Stimulated activated CD4-positive, alpha-beta T cell treated with anti-CD3 and anti-CD28 coated beads, Interleukin-12 subunit alpha, Interleukin-12 subunit beta, amount 100 ng/mL, for 4 hours (primary cell): ENCODE data around the gene KRTAP10-6.
"Not testable (repeated sequence)": the region's sequence is repeated elsewhere in the genome, so short reads cannot be mapped to it uniquely, and the experiment has no call there.

Source experiments
- DNase-seq: peaks from one replicate; pipeline ENCODE4 v3.0.0-alpha.2; 2020

KRTAP10-6 gene

DNA sequence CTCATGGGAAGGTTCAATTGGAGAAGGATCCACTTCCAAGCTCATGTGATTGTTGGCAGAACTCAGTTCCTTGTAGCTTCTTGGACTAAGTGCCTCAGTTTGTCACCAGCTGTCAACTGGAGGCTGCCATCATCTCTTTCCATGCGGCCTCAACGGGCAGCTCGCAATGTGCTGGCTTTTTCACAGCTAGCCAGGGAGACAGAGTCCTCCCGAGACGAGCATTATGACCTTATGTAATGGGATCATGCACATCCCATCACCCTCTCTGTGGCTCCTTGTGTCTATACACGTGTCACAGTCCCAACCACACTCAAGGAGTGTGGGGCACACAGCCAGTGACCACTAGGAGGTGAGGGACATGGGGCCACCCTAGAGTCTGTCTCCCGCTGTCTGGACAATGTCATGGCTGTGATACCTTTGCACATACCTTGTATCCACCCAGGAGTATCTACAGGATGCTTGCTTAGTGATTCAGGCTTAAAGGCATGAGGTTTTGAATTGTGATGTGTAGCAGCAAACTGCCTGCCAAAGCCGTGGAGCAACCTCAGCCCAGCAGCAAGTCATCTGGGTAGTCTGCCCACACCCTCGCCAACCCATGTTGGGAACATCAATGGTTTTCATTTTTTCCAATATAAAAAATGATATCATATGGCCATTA lies 3.9 kb upstream of the KRTAP10-6 start:
- DNase-seq: no peak

DNA sequence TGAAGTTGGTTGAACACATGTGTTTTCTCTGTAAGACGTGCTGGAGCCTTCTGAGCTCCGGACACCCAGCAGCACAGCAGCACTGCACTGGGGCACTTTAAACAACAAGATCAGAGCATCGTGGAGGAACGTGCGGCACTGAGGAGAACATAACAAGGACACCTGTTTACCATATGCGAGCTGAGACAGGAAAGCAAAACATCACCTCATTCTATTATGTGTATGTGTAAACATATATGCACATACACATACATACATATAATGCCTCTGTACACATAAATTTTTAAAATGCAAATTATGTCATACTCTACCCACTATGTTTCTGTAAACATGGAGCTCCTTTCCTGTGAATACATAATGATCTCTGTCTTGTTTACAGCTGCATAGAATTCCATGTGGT lies 3.2 kb upstream of the KRTAP10-6 start:
- no peak for DNase-seq

DNA sequence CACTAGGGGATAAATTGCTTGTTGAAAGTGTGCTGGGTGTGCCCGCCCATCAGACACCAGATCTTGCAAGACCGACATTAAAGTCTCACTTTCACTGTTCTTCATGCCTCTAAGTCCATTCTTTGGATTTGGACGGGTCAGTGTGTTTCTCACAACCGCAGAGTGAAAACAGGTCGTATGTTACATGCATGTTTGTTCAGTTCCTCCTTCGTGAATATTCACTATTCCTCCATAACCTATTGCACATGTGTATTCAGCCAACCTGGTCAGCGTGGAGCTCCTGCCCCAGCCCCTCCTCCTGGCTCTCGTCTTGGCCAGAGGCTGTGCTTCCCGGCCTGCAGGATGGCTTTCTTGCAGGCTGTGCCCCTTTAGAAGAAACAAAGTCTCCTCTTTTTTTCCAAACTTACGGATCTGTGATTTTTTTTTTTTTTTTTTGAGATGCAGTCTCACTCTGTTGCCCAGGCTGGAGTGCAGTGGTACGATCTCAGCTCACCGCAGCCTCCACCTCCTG lies 2.2 kb upstream of the KRTAP10-6 start:
- no peak for DNase-seq

DNA sequence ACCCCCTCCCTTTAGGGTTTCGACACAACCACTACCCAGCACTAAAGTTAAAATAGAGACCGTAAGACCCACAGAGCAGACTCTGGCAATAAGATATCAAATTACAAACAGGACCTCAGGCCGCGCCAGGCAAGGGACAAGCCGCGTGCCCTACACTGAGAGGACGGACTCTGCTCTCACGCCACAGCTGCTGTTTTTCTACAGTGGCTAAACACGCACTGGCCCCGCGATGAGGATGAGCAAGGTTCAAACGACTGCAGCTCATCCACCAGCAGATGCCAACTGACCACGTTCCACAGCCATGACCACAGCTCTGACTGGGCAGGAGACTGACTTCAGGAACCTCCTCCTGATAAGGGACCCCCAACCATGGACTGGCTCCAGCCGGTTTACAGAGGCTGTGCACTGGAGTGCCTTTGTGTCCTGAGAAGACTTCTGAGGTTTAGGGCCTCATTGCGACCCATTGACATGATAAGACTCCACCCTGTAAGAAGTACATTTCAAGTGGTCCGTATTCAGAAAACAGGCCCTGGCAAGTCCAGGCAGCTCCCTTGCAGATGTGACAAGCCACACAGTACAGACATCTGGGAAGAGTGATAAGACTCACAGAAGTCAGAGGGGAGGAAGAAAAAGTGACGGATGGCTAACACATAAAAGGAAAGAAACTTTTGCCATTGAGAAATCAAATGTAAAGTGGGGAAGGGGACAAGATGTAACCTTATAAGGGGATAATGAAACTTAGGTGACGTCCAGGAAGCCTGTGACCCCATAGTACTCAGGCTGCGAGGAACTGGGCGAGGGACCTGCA lies 1.5 kb upstream of the KRTAP10-6 start:
- no peak for DNase-seq

DNA sequence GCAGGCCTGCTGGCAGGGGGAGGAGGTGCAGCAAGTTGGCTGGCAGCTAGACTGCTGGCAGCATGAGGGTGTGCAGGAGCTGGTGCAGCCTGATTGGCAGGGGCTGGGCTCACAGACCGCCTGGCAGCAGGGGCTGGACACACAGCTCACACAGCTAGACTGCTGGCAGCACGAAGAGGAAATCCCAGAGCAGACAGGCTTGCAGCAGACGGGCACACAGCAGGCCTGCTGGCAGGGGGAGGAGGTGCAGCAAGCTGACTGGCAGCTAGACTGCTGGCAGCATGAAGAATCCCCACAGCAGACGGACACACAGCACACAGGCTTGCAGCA lies 539 bp downstream of the KRTAP10-6 start:
- not testable (repeated sequence) for DNase-seq

DNA sequence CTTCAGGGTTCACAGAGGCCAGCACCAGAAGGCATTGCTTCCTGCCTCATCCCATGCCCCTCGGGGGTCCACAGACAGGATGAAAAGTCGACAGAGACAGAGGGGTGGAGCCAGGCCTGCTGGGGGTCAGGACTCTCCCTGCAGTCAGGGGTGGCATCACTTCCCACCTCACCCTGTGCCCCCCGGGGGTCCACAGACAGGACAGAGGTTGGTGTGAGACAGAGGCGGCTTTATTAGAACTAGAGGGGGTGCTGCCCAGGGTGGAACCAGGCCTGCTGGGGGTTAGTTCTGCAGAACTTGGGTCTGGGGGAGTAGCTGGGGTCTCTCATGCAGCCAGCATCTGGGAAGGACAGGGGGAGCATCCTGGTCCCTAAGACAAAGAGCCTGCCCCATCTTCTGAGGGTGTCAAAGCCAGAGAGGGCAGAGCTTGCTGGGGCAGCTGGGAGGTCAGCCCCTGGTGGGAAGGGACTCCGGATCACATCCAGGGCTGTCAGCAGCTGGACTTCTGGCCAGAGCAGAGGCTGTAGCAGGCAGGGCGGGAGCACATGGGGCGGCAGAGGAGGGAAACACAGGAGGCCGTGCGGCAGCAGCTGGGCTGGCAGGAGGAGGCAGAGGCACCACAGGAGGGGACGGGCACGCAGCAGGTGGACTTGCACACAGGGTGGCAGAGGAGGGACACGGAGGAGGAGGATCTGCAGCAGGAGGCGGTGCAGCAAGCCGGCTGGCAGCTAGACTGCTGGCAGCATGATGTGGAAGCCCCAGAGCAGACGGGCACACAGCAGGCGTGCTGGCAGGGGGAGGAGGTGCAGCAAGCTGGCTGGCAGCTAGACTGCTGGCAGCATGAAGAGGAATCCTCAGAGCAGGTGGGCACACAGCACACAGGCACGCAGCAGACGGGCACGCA lies 1.2 kb downstream of the KRTAP10-6 start:
- DNase-seq: not testable (repeated sequence)

DNA sequence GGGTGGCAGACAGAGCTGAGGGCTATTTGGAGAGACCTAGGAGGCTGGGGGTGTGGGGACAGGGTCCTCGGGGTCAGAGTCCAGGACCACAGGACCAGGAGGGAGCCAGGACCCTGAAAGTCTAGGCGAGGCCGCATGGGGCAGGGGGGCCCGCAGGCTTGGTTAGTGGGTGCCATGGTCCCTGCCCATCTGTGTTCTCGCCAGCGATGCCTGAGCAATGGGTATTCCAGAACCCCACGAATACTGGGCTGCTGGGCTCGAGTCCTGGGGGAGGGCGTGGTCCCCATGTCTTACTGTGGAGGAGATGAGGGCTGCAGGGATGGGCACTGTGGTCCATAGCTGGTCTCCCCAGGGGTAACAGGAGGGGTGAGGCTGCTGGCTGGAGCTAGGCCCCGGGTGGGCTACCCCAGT lies 2.0 kb downstream of the KRTAP10-6 start:
- no peak for DNase-seq

DNA sequence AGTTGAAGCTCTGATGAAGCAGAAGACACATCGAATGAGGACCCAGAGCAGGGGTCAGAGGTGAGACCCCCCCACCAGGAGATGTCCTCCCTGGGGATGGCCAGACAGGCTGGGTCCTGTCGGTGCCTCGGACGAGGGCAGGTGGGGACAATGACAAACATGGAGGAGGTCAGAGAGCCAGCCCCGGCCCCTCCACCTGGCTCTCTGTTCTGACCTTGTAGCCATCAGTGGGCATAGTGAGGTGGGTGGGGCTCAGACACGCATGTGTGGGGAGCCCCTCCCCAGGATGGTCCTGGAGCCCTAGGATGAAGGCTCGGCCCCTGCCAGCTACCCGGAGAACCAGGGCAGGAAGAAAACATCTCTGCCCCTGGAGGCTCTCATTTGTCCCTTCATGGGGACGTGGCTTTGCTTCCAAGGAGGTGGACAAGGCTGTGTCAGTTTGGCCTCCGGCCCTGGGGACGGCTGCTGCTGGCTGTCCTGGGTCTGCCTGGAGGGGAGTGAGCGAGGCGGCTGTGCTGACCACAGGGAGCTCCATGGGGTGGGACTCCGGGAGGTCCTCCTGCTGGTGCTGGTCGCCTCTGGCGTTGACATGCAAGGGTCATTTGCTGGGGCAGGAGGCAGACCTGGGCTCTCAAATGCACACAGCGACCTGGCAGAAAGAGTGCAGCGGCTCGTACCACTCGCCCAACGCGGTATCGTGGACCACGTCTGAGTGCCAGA lies 2.6 kb downstream of the KRTAP10-6 start:
- DNase-seq: no peak

DNA sequence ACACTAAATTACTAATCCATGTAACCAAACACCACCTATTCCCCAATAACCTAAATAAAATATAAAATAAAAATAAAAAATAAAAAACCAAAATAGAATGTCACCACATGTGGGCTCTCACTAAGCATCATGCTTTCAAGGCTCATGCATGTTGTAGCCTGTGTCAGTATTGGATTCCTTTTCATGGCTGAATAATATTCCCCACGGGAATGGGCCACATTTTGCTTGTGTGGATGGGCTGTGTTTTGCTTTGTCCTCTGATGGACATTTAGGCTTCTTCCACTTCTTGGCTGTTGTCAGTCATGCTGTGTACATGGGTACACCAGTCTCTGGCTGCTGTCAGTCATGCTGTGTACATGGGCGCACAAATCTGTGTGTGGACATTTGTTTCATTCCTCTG lies 3.2 kb downstream of the KRTAP10-6 start:
- DNase-seq: no peak

DNA sequence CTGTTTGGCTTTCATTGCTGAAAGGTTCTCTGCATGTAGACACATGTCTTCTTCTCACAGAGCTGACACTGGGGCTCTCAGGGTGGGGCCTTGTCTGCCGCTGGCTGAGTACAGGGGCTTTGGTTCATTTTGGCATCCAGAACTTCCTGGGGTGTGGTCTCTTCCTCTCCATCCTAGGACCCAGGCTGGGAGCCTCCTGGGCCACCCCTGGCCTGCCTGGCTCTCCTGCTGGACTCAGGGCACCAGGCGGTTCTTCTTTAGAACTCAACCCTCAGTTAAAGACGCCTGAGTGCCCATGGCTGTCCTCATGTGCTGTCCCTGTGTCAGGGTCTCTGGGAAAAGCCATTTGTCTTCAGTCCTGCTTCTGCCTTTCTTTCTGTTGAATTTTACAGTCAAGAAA lies 6.4 kb downstream of the KRTAP10-6 start:
- no peak for DNase-seq

DNA sequence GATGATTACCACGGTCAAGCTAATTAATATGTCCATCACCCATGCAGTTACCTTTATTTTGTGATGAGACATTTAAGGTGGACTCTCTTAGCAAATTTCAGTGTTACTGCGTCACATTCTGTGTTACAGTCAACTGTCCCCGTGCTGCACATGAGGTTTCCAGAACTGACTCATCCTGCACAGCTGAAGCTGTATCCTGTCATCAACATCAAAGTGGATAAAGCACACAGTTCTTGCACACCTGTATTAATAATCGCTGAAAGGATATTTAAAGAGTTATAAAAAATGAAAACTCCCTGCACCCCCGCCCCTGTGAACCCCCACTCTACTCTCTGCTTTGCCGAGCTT lies 8.5 kb downstream of the KRTAP10-6 start:
- DNase-seq: peak; percentile 7

DNA sequence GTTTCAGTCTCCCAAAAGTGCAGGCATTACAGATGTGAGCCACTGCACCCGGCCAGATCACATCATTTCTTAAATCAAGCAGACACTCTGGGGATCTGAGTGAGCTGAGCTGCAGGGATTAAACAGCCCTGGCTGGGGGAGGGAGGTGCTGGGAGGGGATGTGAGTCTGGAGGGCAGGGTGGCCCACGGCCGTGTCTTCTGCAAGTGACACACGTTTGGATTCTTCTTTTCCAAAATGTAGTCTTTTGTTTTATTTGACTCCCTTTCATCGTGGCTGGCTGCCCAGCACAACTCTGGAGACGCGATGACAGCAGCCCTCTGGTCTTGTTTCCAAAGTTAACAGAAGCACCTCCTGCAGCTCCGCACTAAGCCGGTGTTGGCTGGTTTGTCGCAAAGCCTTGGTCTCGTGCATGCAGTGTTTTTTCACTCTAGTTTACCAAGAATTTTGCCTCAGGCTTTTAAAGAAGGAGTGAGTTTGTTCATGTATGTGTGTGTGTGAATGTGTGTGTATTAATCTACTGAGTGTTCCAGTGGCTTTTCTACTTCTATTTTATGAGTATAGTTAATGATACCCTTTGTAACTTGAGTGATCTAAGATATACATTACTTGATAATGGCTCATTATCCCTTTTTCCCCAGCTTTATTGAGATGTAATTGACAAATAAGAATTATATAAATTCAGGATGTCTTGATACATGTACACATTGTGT lies 9.1 kb downstream of the KRTAP10-6 start:
- no peak for DNase-seq

DNA sequence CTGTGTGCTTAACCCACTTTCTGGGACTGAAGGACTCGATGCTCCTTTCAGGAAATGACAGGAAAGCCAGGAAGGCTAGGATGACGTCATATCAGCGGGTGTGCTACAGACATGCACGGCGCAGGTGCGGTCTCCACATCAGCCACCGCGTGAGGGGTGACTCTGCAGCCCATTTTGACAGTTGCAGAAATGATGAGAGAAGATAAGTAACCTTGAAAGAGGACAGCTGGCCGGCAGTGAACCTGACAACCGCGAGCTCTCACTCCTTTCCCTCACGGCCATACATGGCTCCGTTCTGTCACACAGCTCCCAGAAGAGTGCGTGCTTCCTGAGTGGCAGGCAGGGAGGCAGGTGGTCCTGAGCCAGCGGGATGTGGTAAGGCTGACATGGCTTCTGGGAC lies 10.2 kb downstream of the KRTAP10-6 start:
- DNase-seq: no peak

DNA sequence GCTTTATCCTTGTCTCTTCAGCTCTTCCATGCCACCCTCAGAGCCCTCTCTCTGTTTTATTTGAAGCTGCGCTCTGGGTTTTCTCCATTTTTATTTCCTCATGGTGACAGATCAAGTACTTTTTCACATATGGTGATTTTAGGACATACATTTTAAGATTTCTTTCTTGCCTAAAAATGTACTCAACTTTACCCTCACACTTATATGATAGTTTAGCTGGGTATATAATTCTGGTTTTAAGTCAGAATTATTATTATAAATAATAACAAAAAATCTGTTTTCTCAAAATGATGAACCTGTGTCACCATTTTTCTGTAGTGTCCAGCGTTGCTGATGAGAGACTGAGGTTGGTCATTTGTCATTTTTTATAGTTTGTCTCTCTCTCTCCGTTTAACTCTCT lies 11.1 kb downstream of the KRTAP10-6 start:
- no peak for DNase-seq

DNA sequence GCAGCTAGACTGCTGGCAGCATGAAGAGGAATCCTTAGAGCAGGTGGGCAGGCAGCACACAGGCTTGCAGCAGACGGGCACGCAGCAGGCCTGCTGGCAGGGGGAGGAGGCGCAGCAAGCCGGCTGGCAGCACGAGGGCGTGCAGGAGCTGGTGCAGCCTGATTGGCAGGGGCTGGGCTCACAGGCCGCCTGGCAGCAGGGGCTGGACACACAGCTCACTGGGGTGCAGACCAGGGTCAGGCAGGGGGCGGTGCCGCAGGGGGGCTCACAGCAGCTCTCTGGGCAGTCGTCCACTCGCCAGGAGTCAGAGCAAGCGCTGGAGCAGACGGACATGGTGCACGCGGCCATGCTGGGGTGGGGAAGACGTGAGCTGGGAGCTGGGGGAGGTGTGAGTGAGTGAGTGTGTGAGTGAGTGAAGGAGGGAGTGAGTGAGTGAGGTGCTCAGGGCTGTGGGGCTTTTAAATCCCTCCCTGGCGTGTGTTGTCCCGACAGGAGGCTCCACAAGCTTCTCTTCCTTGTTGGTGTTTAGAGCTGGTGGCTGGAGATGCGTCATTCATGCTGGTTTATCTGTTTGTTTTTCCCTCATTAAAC lies 12.0 kb downstream of the KRTAP10-6 start, which contains the start of gene KRTAP10-5:
KRTAP10-5 (minus strand) TSS at position 374 of the 591 bp plus-strand sequence; CDS start at position 348, 26 bp downstream.
- DNase-seq: not testable (repeated sequence)

DNA sequence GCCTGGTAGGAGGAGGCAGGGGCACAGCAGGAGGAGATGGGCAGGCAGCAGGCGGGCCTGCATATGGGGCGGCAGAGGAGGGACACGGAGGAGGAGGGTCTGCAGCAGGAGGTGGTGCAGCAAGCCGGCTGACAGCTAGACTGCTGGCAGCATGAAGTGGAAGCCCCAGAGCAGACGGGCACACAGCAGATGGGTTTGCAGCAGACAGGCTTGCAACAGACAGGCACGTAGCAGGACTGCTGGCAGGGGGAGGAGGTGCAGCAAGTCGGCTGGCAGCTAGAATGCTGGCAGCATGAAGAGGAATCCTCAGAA lies 12.5 kb downstream of the KRTAP10-6 start:
- DNase-seq: no peak

DNA sequence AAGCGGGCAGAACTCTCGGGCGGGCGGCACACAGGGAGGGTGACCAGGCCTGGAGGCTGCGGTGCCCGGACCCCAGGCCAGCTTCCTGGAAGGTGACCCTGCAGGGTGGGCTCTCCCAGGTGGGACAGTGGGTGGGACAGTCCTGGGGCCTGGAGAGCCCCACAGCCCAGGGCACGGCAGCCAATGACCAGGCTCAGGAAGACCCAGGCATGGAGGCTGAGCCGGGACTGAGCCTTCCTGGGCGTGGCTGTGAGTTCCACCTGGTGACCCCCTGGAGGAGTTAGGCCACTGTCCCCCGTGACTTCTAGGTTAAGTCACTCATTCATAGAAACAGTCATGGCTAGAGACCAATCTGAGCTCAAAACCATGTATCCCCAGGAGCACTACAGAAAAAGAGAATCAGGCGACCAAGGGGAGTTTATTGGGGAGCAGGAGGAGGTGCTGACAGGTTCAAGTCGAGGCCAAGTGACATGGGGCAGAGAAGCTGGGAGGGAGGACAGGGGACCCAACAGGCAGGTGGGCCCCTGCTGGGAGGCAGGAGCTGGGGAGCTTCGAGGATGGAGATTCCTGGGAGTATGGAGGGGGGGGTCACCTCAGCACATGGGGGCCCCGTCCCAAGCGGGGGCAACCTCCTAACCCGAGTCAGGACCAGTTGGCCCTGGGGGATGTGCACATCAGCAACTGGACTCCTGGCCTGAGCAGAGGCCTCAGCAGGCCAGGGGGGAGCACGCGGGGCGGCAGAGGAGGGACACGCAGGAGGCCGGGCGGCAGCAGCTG lies 13.1 kb downstream of the KRTAP10-6 start:
- DNase-seq: no peak

DNA sequence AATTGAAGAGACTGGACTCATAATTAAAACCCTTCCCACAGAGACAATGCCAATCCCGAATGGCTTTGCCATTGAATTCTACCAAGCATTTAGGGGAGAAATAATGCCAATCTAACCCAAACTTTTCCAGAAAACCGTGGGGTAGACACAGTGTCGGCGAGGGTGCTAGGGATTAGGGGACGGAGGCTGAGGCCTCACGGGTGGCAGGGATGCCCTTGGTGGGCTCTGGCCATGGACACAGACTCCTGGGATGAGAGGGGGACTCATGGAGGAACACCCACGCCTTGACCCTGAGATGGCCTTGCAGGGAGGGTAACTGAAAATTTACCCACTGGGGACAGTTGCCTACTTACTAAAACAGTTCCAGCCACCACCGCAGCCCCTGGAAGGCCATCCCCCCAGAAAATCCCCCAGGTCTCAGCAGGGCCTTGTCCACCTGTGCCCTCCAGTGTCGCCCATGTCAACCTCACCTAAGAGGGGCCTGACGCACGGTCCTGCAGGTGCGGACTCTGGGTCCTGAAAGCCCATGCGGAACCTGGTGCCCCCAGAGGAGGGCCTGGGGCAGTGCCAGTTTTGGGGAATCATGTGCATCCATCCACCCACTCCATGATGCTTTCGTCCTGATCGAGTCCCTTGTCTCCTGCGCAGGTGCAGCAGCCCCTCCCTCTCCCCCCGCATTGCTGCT lies 13.8 kb downstream of the KRTAP10-6 start:
- DNase-seq: no peak

DNA sequence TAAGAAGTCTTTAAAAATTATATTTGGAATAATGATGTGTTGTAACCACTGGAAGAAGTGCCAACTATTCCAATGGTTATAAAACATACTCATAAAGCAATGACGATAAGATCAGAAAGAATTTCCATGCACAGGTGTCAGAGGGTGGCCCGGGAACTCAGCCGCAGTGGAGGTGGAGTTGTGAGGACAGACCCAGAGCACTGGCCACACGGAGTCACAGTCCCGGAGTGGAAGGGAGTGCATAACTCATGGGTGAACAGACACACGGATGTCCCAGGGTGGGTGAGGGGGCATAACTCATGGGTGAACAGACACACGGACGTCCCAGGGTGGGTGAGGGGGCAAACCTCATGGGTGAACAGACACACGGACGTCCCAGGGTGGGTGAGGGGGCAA lies 16.3 kb downstream of the KRTAP10-6 start:
- no peak for DNase-seq

DNA sequence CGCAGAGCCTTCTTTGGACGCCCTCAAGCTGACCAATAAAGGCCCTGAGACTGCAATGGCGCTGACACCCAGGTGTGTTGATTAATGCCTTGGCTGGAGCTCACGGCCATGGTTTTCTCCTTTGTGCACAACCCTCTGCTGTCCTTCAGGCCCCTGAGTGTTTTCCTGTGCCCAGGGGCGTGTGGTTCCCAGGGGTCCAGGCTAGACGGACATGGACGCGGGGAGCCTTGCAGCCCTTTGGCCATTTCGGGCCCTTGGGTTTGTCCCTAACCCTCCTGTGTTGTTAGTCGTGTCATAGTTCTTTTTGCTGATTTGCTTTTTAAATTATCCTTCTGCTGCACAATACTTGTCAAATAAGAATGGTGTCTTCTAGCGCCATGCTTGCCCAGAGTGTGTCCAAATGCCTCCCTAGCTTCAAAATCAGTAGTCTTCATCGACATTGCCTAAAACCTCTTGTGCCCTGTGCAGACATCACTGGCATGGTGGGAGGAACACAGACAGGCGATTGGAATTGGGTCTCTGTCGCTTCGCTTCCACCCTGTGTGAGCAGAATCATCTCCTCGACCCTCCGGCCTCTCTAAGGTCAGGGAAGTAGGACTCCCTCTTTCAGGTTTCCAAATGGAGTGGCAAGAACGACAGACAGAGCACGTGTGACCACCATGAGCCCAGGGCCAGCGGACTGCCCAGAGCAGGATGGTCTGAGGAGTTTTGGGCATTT lies 16.8 kb downstream of the KRTAP10-6 start:
- DNase-seq: no peak
